ENCODE data around the gene AANAT. TPM values are rescaled to one million over a fixed set of nuclear protein-coding genes. Genes with fewer than 3 reads are reported as not detected.
A peak's percentile ranks its signal among the peaks of the same experiment; 100 is the strongest.

AANAT gene
- polyA plus RNA-seq, 2 of the 4 experiments (the other 2 are of a cell fraction), result 0.08 TPM; not detected in 1

DNA sequence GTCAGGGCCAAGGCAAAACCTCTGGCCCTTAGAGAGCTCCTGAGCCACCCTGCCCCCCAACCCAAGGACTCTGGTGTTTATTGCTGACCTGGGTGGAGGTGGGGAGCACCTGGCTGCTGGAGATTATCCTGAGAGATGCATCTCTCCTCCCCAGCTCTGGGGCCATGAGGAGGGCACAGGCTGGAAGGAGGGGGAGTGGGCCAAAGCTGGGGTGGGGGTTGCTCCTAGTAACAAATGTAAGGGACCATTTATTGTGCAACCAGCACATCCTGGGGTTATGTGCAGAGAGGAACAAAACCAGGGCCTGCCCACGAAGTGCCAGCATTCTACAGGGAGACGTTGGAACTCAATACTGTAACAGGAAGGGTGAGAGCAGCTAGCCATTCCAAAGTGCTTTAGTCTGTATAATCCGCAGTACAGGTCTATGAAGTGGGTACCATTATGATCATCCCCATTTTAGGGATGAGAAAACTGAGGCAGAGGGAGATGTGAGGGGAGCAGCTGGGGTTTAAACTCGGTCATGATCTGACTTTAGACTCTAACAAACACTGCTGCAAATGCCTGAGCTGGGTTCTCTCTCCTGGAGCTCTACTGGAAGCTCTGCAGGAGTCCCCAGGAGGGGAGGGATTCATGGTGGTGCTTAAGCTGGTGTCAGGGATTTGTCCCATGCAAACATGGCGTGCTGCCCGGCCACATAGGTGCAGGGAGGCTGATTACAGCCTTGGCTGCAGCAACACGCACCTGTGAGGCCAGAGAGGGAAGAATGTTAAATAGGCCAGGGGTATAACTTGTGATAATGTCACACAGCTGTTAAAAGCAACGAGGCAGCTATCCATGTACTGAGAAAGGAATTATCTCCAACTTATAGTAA, 35.2 kb downstream of the AANAT start:
- Histone ChIP-seq H3K4me2 (no peak overlapping the region; the same call in 2 of the 3 replicates), H3K4me1 (peaks cover 39% of the 10 kb centered on the region), H3K9me3 (no peaks in the 10 kb centered on the region), H3K4me3 (no peak overlapping the region), H3K27ac (peak overlapping the region; percentile 83 to 96; a peak in 5 of 6 replicates)
- ChIA-PET CTCF (interaction anchor here (0.6 to 64.5 kb wide), 21 partner anchors 8 to 584 kb away, joined by 3 to 1994 read pairs (median 4); partner anchors contain the start of genes AANAT, ST6GALNAC2 and UBE2O), POLR2A (no interaction called here)
- 70% methylated on average over 8 of the region's 8 CpGs for WGBS (ENCODE audit: missing lambda C conversion rate)
- no peak for ATAC-seq
- no peak for FAIRE-seq
- DNase-seq (ENCODE audit: low read depth in 1 of 2, low spot score in 1 of 2), result no peak
- TF ChIP-seq POLR2A (IDR thresholded peaks at IDR 0.05; ENCODE audit: low read length) (no peak), CHD4 (IDR thresholded peaks at IDR 0.05; ENCODE audit: borderline replicate concordance) (0 out of 2 replicates have a peak, but pooled peaks have one; percentile 43)

DNA sequence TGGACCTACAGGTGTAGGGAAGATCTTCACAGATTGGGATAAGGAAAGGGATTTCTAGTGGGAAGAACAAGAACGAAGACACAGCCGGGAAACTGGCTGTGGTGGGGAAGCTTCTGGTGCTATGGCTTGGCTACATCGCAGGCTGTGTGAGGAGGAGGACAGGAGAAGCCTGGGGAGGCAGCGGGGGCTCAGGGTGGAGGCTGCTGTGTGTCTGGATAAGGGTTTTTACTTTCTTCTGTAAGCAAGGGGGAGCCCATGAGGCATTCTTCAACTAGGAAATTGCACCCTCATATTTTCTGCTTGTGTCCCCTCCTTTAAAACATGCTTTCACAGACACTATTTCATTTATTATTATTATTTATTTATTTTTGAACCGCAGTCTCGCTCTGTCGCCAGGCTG, 36.7 kb downstream of the AANAT start:
- H3K4me1 ChIP-seq, result peaks cover 24% of the 10 kb centered on the region
- no peak overlapping the region for H3K4me3 ChIP-seq
- no peak overlapping the region for H3K4me2 ChIP-seq
- H3K27ac ChIP-seq, result no peak overlapping the region
- ATAC-seq (no peak), FAIRE-seq (no peak), DNase-seq (ENCODE audit: low read depth in 1 of 2, low spot score in 1 of 2) (no peak)
- 85% methylated on average over 7 of the region's 7 CpGs for WGBS (ENCODE audit: missing lambda C conversion rate)
- H3K9me3 ChIP-seq, result no peaks in the 10 kb centered on the region
- TF ChIP-seq, protein P1, sequence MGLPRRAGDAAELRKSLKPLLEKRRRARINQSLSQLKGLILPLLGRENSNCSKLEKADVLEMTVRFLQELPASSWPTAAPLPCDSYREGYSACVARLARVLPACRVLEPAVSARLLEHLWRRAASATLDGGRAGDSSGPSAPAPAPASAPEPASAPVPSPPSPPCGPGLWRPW (IDR thresholded peaks at IDR 0.05), result no peak
- TF ChIP-seq SREBF2 (IDR thresholded peaks at IDR 0.05) (no peak), CBX2 (IDR thresholded peaks at IDR 0.05; ENCODE audit: borderline replicate concordance, low read depth) (no peak), TP53 (CRISPR knock-in tag; IDR thresholded peaks at IDR 0.05) (no peak), RFX5 (IDR thresholded peaks at IDR 0.05) (no peak), HDAC2 (IDR thresholded peaks at IDR 0.05) (no peak), JUNB (IDR thresholded peaks at IDR 0.05) (no peak), GATA3 (IDR thresholded peaks at IDR 0.05; ENCODE audit: borderline replicate concordance) (no peak), NFE2L2 (conservative IDR thresholded peaks at IDR 0.05; ENCODE audit: low read length) (no peak), EHMT2 (IDR thresholded peaks at IDR 0.05; ENCODE audit: low read depth) (no peak), RARB (CRISPR knock-in tag; IDR thresholded peaks at IDR 0.05) (no peak), TFCP2L1 (CRISPR knock-in tag; IDR thresholded peaks at IDR 0.05) (no peak), BHLHE40 (IDR thresholded peaks at IDR 0.05; ENCODE audit: low read depth, low read length) (no peak), ZC3H11A (IDR thresholded peaks at IDR 0.05) (no peak), ZNF302 (CRISPR knock-in tag; IDR thresholded peaks at IDR 0.05) (no peak)
- TF ChIP-seq, protein P2, sequence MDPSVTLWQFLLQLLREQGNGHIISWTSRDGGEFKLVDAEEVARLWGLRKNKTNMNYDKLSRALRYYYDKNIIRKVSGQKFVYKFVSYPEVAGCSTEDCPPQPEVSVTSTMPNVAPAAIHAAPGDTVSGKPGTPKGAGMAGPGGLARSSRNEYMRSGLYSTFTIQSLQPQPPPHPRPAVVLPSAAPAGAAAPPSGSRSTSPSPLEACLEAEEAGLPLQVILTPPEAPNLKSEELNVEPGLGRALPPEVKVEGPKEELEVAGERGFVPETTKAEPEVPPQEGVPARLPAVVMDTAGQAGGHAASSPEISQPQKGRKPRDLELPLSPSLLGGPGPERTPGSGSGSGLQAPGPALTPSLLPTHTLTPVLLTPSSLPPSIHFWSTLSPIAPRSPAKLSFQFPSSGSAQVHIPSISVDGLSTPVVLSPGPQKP (IDR thresholded peaks at IDR 0.05; ENCODE audit: low read depth, low read length), result no peak
- TF ChIP-seq, protein P3, sequence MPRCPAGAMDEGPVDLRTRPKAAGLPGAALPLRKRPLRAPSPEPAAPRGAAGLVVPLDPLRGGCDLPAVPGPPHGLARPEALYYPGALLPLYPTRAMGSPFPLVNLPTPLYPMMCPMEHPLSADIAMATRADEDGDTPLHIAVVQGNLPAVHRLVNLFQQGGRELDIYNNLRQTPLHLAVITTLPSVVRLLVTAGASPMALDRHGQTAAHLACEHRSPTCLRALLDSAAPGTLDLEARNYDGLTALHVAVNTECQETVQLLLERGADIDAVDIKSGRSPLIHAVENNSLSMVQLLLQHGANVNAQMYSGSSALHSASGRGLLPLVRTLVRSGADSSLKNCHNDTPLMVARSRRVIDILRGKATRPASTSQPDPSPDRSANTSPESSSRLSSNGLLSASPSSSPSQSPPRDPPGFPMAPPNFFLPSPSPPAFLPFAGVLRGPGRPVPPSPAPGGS (IDR thresholded peaks at IDR 0.05), result no peak
- CTCF ChIA-PET, result interaction anchor here (1.6 to 64.5 kb wide), 12 partner anchors 10 to 138 kb away, joined by 4 to 1994 read pairs (median 27); partner anchors contain the start of genes AANAT and UBE2O
- POLR2A ChIA-PET, result interaction anchor here (0.6 kb wide), 1 partner anchor 17 kb away, joined by 6 read pairs; no protein-coding TSS in a partner anchor
